Mesenchymal stem cell (in vitro differentiated cells and primary cell): ENCODE data around the gene CDAN1.

Source experiments
- DNase-seq: peaks from one replicate; pipeline ENCODE4 v3.0.0-alpha.2; 2013
- H2AFZ ChIP-seq: one replicate; pipeline ENCODE4 v1.6.1; 2013; ENCODE audit warnings: low read depth, mild to moderate bottlenecking, control low read depth, inconsistent platforms, low read length, moderate library complexity
- H2AK5ac ChIP-seq: 2 replicates; pipeline ENCODE4 v1.6.1; 2013; ENCODE audit warnings: low read length, moderate library complexity, mild to moderate bottlenecking, inconsistent platforms; ENCODE audit not compliant: severe bottlenecking
- H2BK120ac ChIP-seq: one replicate; pipeline ENCODE4 v1.6.1; 2013; ENCODE audit warnings: low read depth, mild to moderate bottlenecking, inconsistent platforms, low read length, moderate library complexity
- H2BK12ac ChIP-seq, 2 experiments: one replicate each; pipeline ENCODE4 v1.6.1; 2013; ENCODE audit warnings: inconsistent platforms in 2 of 2, low read length in 2 of 2, mild to moderate bottlenecking in 2 of 2, moderate library complexity in 2 of 2, control low read depth in 1 of 2
- H2BK15ac ChIP-seq: one replicate; pipeline ENCODE4 v1.6.1; 2013; ENCODE audit warnings: mild to moderate bottlenecking, low read depth, inconsistent platforms; ENCODE audit not compliant: poor library complexity, severe bottlenecking
- H2BK5ac ChIP-seq: 2 replicates; pipeline ENCODE4 v1.6.1; 2013; ENCODE audit warnings: low read depth, mild to moderate bottlenecking, low read length, control low read depth, inconsistent platforms; ENCODE audit not compliant: poor library complexity, severe bottlenecking
- H3K14ac ChIP-seq, 2 experiments: one replicate each; pipeline ENCODE4 v1.6.1; 2013; ENCODE audit warnings: inconsistent platforms in 2 of 2, low read length in 2 of 2, control low read depth in 1 of 2, mild to moderate bottlenecking in 1 of 2, moderate library complexity in 1 of 2
- H3K18ac ChIP-seq, 2 experiments: one replicate each; pipeline ENCODE4 v1.6.1; 2013; ENCODE audit warnings: inconsistent platforms in 2 of 2, low read length in 2 of 2, control low read depth in 1 of 2, low read depth in 1 of 2, mild to moderate bottlenecking in 1 of 2
- H3K23ac ChIP-seq, 2 experiments: one replicate each; pipeline ENCODE4 v1.6.1; 2013; ENCODE audit warnings: inconsistent platforms in 2 of 2, low read length in 2 of 2, mild to moderate bottlenecking in 2 of 2, moderate library complexity in 2 of 2, control low read depth in 1 of 2
- H3K27ac ChIP-seq: 2 replicates; pipeline ENCODE4 v1.5.1; 2013; ENCODE audit warnings: mild to moderate bottlenecking, moderate library complexity, low read length, control low read depth, inconsistent platforms; ENCODE audit not compliant: poor library complexity, severe bottlenecking
- H3K27me3 ChIP-seq, 2 experiments: 2 replicates each; pipeline versions ENCODE4 v1.6.1 to v1.7.0; 2013; ENCODE audit warnings: low read length in 2 of 2, mild to moderate bottlenecking in 2 of 2, moderate library complexity in 2 of 2, control low read depth in 1 of 2, inconsistent platforms in 1 of 2; ENCODE audit not compliant: control insufficient read depth in 1 of 2, insufficient read depth in 1 of 2
- H3K36me3 ChIP-seq, 2 experiments: 2 replicates each; pipeline versions ENCODE4 v1.6.1 to v1.7.0; 2013; ENCODE audit warnings: low read length in 2 of 2, control low read depth in 1 of 2, inconsistent platforms in 1 of 2, low read depth in 1 of 2, mild to moderate bottlenecking in 1 of 2; ENCODE audit not compliant: insufficient read depth in 2 of 2, control insufficient read depth in 1 of 2
- H3K4ac ChIP-seq, 2 experiments: one replicate each; pipeline ENCODE4 v1.6.1; 2013; ENCODE audit warnings: inconsistent platforms in 2 of 2, low read length in 2 of 2, mild to moderate bottlenecking in 2 of 2, moderate library complexity in 2 of 2, control low read depth in 1 of 2, low read depth in 1 of 2
- H3K4me1 ChIP-seq: 2 replicates; pipeline ENCODE4 v1.6.1; 2013; ENCODE audit warnings: low read depth, low read length, control low read depth; ENCODE audit not compliant: control insufficient read depth, insufficient read depth
- H3K4me2 ChIP-seq: 2 replicates; pipeline ENCODE4 v1.6.1; 2013; ENCODE audit warnings: low read length, mild to moderate bottlenecking, inconsistent platforms; ENCODE audit not compliant: poor library complexity, severe bottlenecking
- H3K4me3 ChIP-seq, 2 experiments: 2 replicates each; pipeline versions ENCODE4 v1.5.1 to v1.7.0; 2013; ENCODE audit warnings: low read length in 2 of 2, mild to moderate bottlenecking in 2 of 2, control low read depth in 1 of 2, low read depth in 1 of 2; ENCODE audit not compliant: insufficient read depth in 1 of 2
- H3K79me1 ChIP-seq: replicated peaks from 2 replicates; pipeline ENCODE4 v1.6.1; 2013; ENCODE audit warnings: mild to moderate bottlenecking, control low read depth, low read length, inconsistent platforms; ENCODE audit not compliant: poor library complexity, severe bottlenecking
- H3K9ac ChIP-seq: 2 replicates; pipeline ENCODE4 v1.7.0; 2013; ENCODE audit warnings: mild to moderate bottlenecking, low read length, moderate library complexity
- H3K9me3 ChIP-seq: 2 replicates; pipeline ENCODE4 v1.7.0; 2013; ENCODE audit warnings: mild to moderate bottlenecking, low read length; ENCODE audit not compliant: control insufficient read depth
- H4K8ac ChIP-seq: one replicate; pipeline ENCODE4 v1.6.1; 2013; ENCODE audit warnings: inconsistent platforms, mild to moderate bottlenecking, low read length, moderate library complexity
- H4K91ac ChIP-seq: one replicate; pipeline ENCODE4 v1.6.1; 2013; ENCODE audit warnings: mild to moderate bottlenecking, low read length, inconsistent platforms
- WGBS: methylation state at CpG from one replicate; pipeline ENCODE4 v1.1.7; 2013; ENCODE audit warnings: mixed read lengths; 5-methylcytosine and 5-hydroxymethylcytosine counted together

Gene CDAN1

DNA sequence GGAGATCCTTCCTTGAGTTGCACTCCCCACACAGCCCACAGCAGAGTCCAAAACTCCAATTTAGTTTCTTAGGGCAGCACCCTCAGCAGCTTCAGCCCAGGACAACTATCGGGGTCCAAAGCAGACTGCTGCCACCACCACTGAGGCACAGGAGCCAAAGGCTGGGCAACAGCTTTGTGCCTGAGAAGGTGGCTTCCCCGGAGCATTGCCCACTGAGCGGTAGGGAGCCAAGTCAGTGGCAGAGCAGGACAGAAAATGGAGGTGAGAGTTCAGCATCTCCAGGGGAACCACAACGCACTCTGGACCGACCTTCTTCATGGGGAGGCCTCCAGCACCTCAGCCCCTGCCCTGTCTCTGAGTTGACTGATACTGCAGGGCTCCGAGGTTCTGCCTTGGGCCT, 43.4 kb downstream of the CDAN1 start:
- H3K79me1 ChIP-seq = no peaks in the 10 kb centered on the region
- H2AFZ ChIP-seq = no peak overlapping the region
- H2BK15ac ChIP-seq = no peak overlapping the region
- H3K14ac ChIP-seq = no peak overlapping the region
- H3K4me1 ChIP-seq = no peaks in the 10 kb centered on the region
- no peak overlapping the region for H4K91ac ChIP-seq
- no peak overlapping the region for H2BK12ac ChIP-seq
- no peak overlapping the region for H3K23ac ChIP-seq
- no peak overlapping the region for H3K18ac ChIP-seq
- H2BK5ac ChIP-seq = no peak overlapping the region
- no peak overlapping the region for H3K4ac ChIP-seq
- H2AK5ac ChIP-seq = no peak overlapping the region
- no peaks in the 10 kb centered on the region for H3K27me3 ChIP-seq
- no peak overlapping the region for H3K4me3 ChIP-seq
- H3K9me3 ChIP-seq = no peaks in the 10 kb centered on the region
- H3K4me2 ChIP-seq = no peak overlapping the region
- no peak overlapping the region for H3K9ac ChIP-seq
- H4K8ac ChIP-seq = no peak overlapping the region
- DNase-seq = no peak
- WGBS = 98% methylated on average over 6 of the region's 6 CpGs
- H3K27ac ChIP-seq = no peak overlapping the region
- peaks cover 71 to 86% of the 10 kb centered on the region in 2 experiments for H3K36me3 ChIP-seq
- no peak overlapping the region for H2BK120ac ChIP-seq

DNA sequence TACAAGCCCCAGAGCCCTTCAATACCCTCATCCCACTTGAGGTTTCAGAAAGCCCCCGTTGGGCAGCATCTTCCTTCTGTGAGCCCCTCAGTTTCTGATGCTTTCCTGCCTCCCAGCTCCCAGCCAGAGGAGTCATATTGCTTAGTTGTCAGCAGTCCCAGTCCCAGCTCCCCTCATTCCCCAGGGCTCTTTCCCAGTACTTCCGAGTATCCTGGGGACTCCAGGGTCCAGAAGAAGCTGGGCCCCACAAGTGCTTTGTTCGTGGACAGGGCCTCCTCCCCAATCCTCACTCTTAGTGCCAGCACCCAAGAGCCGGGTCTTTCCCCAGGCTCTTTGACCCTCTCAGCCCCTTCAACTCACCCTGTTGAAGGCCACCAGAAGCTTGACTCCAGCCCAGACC, 43.9 kb downstream of the CDAN1 start:
- no peak overlapping the region for H3K4ac ChIP-seq
- H3K14ac ChIP-seq = no peak overlapping the region
- no peak overlapping the region for H2BK12ac ChIP-seq
- no peak overlapping the region for H2BK15ac ChIP-seq
- no peaks in the 10 kb centered on the region for H3K27me3 ChIP-seq
- H3K9ac ChIP-seq = no peak overlapping the region
- 99% methylated on average over 4 of the region's 4 CpGs for WGBS
- H2AFZ ChIP-seq = no peak overlapping the region
- no peak for DNase-seq
- H3K9me3 ChIP-seq = no peaks in the 10 kb centered on the region
- H3K36me3 ChIP-seq = peaks cover 72 to 91% of the 10 kb centered on the region in 2 experiments
- no peak overlapping the region for H2BK5ac ChIP-seq
- H3K4me3 ChIP-seq = no peak overlapping the region
- no peak overlapping the region for H2AK5ac ChIP-seq
- no peak overlapping the region for H3K27ac ChIP-seq
- H2BK120ac ChIP-seq = no peak overlapping the region
- H4K8ac ChIP-seq = no peak overlapping the region
- H4K91ac ChIP-seq = no peak overlapping the region
- H3K4me2 ChIP-seq = no peak overlapping the region
- no peak overlapping the region for H3K23ac ChIP-seq
- no peak overlapping the region for H3K18ac ChIP-seq
- H3K4me1 ChIP-seq = no peaks in the 10 kb centered on the region
- H3K79me1 ChIP-seq = no peaks in the 10 kb centered on the region

DNA sequence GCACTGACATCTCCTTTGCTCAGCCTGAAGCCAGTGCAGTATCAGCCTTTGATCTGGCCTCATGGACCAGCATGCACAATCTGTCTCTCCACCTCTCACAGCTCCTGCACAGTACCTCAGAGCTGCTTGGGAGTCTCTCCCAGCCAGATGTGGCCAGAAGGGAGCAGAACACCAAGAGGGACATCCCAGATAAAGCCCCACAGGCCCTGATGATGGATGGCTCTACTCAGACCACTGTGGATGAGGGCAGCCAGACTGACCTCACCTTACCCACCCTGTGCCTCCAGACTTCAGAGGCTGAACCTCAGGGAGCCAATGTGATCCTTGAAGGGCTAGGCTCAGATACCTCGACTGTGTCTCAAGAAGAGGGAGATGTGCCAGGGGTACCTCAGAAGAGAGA, 44.4 kb downstream of the CDAN1 start:
- no peak overlapping the region for H2AK5ac ChIP-seq
- WGBS = 92% methylated on average over 1 of the region's 1 CpG

DNA sequence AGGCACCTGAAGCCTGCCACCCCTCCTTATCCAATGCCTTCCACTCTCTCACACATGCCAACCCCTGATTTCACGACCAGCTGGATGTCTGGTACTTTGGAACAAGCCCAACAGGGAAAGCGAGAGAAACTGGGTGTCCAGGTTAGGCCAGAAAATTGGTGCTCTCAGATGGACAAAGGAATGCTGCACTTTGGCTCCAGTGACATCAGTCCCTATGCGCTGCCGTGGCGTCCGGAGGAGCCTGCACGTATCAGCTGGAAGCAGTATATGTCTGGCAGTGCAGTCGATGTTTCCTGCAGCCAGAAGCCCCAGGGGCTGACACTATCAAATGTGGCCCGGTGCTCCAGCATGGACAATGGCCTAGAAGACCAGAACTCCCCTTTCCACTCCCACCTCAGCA, 45.2 kb downstream of the CDAN1 start:
- no peak for DNase-seq
- no peaks in the 10 kb centered on the region for H3K27me3 ChIP-seq
- H3K79me1 ChIP-seq = no peaks in the 10 kb centered on the region
- H3K4ac ChIP-seq = no peak overlapping the region
- H3K9ac ChIP-seq = no peak overlapping the region
- H3K14ac ChIP-seq = no peak overlapping the region
- no peak overlapping the region for H2BK120ac ChIP-seq
- no peaks in the 10 kb centered on the region for H3K4me1 ChIP-seq
- H3K23ac ChIP-seq = no peak overlapping the region
- H2BK15ac ChIP-seq = no peak overlapping the region
- no peak overlapping the region for H3K27ac ChIP-seq
- H2AFZ ChIP-seq = no peak overlapping the region
- no peak overlapping the region for H3K18ac ChIP-seq
- no peak overlapping the region for H2BK5ac ChIP-seq
- peaks cover 77 to 91% of the 10 kb centered on the region in 2 experiments for H3K36me3 ChIP-seq
- no peak overlapping the region for H4K91ac ChIP-seq
- WGBS = 97% methylated on average over 9 of the region's 9 CpGs
- H3K9me3 ChIP-seq = peaks cover 7% of the 10 kb centered on the region
- H3K4me2 ChIP-seq = no peak overlapping the region
- no peak overlapping the region for H4K8ac ChIP-seq
- H3K4me3 ChIP-seq = no peak overlapping the region
- H2BK12ac ChIP-seq = no peak overlapping the region
- no peak overlapping the region for H2AK5ac ChIP-seq

More for the DNA sequence above, 44.4 kb downstream of the CDAN1 start:
- peaks cover 76 to 91% of the 10 kb centered on the region in 2 experiments for H3K36me3 ChIP-seq
- H3K18ac ChIP-seq = no peak overlapping the region
- no peak overlapping the region for H4K8ac ChIP-seq
- no peak overlapping the region for H2BK120ac ChIP-seq
- no peak overlapping the region for H3K27ac ChIP-seq
- H3K4me2 ChIP-seq = no peak overlapping the region
- H3K4ac ChIP-seq = no peak overlapping the region
- H3K14ac ChIP-seq = no peak overlapping the region
- no peak overlapping the region for H3K4me3 ChIP-seq
- H3K79me1 ChIP-seq = no peaks in the 10 kb centered on the region
- H2BK15ac ChIP-seq = no peak overlapping the region
- no peak overlapping the region for H2AFZ ChIP-seq
- H3K4me1 ChIP-seq = no peaks in the 10 kb centered on the region
- DNase-seq = no peak
- H2BK5ac ChIP-seq = no peak overlapping the region
- peaks cover 2% of the 10 kb centered on the region for H3K9me3 ChIP-seq
- no peak overlapping the region for H3K23ac ChIP-seq
- H4K91ac ChIP-seq = no peak overlapping the region
- H3K27me3 ChIP-seq = no peaks in the 10 kb centered on the region
- no peak overlapping the region for H3K9ac ChIP-seq
- H2BK12ac ChIP-seq = no peak overlapping the region
